ENCODE measurements around the gene MAML2. TPM values are rescaled to one million over a fixed set of nuclear protein-coding genes. Genes with fewer than 3 reads are reported as not detected.

Gene MAML2
- total and polyA plus RNA-seq, 10 donors: 2.7 to 43.4 (median 27.2) TPM

DNA sequence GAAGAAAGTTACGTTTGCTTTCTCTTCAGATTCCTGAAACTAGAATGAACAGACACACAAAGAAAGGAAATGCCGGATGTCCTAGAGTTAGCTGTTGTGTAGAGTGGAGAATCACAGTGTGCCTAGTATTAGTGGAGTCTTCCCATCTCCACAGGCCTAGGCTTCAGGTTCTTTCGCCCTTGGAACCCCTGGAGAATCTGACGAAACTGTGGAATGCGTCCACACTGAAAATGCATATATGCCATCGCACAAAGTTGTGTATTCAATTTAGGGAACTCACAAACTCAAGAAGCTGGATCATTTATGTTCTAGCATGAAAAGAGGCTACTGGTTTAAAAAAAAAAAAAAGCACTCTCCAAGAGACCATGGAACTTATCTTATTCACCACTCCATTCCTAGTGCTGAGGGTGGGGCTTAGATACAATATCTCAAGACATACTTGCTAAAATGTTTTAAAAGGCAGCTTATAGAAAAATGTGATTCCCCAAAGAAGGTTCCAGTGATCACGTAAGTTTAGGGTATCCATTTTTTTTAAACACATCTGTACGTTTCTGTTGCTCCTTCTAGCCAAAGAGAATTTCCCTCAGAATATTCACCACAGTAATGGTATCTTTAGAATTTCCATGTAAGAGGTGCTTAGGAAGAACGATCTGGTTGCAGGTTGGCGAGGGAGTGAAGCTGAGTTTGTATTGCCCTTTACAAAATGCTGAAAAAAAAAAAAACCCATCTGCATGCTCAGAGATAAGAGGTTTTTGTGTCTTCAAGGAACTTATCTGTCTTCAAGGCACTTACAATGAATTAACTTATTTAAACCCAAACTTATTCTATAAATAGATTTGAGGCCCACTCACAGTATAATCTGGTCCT is 20.0 kb downstream of the MAML2 start:
- H3K4me3 ChIP-seq: no peak overlapping the region
- no peaks in the 10 kb centered on the region for H3K27me3 ChIP-seq (replicated peaks in 1 of 7)
- peaks cover 0 to 7% (median 0%) of the 10 kb centered on the region in 6 donors for H3K36me3 ChIP-seq
- H3K27ac ChIP-seq: no peak overlapping the region
- intact Hi-C loops (cut with DNase I; ENCODE audit: low total_unique reads): no loop called here
- no peak for DNase-seq
- peaks cover 0 to 78% (median 30%) of the 10 kb centered on the region in 6 donors for H3K4me1 ChIP-seq
- H3K9me3 ChIP-seq: no peaks in the 10 kb centered on the region
- TF ChIP-seq, protein P1, sequence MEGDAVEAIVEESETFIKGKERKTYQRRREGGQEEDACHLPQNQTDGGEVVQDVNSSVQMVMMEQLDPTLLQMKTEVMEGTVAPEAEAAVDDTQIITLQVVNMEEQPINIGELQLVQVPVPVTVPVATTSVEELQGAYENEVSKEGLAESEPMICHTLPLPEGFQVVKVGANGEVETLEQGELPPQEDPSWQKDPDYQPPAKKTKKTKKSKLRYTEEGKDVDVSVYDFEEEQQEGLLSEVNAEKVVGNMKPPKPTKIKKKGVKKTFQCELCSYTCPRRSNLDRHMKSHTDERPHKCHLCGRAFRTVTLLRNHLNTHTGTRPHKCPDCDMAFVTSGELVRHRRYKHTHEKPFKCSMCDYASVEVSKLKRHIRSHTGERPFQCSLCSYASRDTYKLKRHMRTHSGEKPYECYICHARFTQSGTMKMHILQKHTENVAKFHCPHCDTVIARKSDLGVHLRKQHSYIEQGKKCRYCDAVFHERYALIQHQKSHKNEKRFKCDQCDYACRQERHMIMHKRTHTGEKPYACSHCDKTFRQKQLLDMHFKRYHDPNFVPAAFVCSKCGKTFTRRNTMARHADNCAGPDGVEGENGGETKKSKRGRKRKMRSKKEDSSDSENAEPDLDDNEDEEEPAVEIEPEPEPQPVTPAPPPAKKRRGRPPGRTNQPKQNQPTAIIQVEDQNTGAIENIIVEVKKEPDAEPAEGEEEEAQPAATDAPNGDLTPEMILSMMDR (IDR thresholded peaks at IDR 0.05 in 8 of 11, conservative IDR thresholded peaks at IDR 0.05 in 3 of 11): no peak
- TF ChIP-seq POLR2A (IDR thresholded peaks at IDR 0.05) (no peak), POLR2AphosphoS5 (IDR thresholded peaks at IDR 0.05) (no peak)
- WGBS, 5 donors: 94 to 97% (median 95%) methylated on average over 10 of the region's 10 CpGs

DNA sequence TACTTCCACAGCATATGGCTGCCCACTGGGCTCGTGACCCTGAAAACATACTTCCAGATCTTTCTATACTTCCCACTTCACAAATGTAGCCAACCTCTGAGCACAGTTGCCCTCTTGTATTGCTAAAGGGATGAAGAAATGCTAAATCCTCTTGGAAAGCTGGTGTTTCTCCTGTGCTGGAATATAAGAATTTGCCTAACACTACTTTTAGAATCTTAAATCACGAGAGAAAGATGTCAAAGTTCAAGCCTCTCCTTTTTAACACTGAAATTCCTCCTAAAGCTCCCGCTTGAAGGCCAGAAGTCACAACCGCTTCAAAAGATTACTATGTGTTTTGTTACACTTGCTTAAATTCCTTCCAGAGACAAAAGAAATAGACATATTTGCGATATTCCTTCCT is 21.9 kb downstream of the MAML2 start:
- Histone ChIP-seq H3K27me3 (replicated peaks in 1 of 7) (no peaks in the 10 kb centered on the region), H3K4me1 (peaks cover 8 to 84% (median 40%) of the 10 kb centered on the region in 6 donors), H3K36me3 (peaks cover 0 to 13% (median 0%) of the 10 kb centered on the region in 6 donors), H3K4me3 (no peak overlapping the region), H3K9me3 (no peaks in the 10 kb centered on the region), H3K27ac (peak overlapping the region in 3 of 8 donors; percentile 0 to 4 (median 3))
- intact Hi-C loops (cut with DNase I; ENCODE audit: low total_unique reads): no loop called here
- WGBS, 5 donors: 83 to 90% (median 88%) methylated on average over 5 of the region's 5 CpGs
- no peak for DNase-seq
- TF ChIP-seq, protein P1 (IDR thresholded peaks at IDR 0.05 in 8 of 11, conservative IDR thresholded peaks at IDR 0.05 in 3 of 11): no peak
- no peak for TF ChIP-seq POLR2AphosphoS5 (IDR thresholded peaks at IDR 0.05)
- no peak for TF ChIP-seq POLR2A (IDR thresholded peaks at IDR 0.05)

DNA sequence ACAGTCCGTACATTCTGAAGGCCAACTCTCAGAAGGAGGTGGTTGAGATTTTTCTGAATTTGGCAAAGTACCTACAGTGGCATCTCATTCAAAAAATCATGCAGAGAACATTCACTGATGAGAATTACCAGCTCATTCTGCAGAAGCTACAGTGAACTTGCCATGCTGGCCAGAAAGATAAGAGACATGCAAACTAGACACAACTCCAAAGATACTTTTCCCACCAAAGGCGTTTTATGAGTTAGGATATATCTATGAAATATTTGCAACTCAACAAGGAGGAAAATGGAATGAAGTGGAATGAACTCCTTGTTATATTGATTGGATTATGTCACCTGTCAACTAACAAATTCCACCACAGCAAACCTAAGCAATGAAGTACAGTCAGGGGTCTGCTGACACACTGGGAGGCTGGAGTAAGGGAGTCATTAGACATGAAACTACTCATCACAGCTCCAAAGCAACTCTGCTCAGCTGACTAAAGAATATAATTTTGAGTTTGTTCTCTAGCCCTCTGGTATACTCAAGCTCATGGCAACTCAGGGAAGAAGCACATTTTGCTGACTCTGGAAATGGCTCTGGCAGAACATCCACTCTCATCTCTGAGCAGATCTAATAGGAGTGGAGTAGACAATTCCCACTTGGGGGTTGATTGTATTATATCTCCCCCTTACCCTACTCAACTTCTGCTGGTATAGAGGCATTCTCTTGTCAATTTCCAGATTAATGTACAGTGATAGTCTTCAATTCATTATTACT is 22.9 kb downstream of the MAML2 start:
- Histone ChIP-seq H3K9me3 (no peaks in the 10 kb centered on the region), H3K36me3 (peaks cover 0 to 13% (median 0%) of the 10 kb centered on the region in 6 donors), H3K4me1 (peaks cover 10 to 84% (median 41%) of the 10 kb centered on the region in 6 donors), H3K27me3 (replicated peaks in 1 of 7) (no peaks in the 10 kb centered on the region), H3K27ac (peak overlapping the region in 3 of 8 donors; percentile 0 to 4 (median 2)), H3K4me3 (no peak overlapping the region)
- TF ChIP-seq, protein P1 (IDR thresholded peaks at IDR 0.05 in 8 of 11, conservative IDR thresholded peaks at IDR 0.05 in 3 of 11): no peak
- TF ChIP-seq POLR2AphosphoS5 (IDR thresholded peaks at IDR 0.05) (no peak), POLR2A (IDR thresholded peaks at IDR 0.05) (no peak)
- 86 to 93% (median 90%) methylated on average over 2 of the region's 2 CpGs for WGBS, 5 donors
- intact Hi-C loops (cut with DNase I; ENCODE audit: low total_unique reads): no loop called here
- no peak for DNase-seq

All from spleen (tissue), 11 donors.